GM19324 (cell line): ENCODE measurements around the gene NUBPL.
"Not testable (repeated sequence)": the region's sequence is repeated elsewhere in the genome, so short reads cannot be mapped to it uniquely, and the experiment has no call there.

ENCODE experiments used
- ATAC-seq: cut with Tn5 transposase; IDR thresholded peaks from one replicate; pipeline ENCODE4 v1.9.1; 2021; ENCODE audit warnings: mild to moderate bottlenecking, moderate library complexity; ENCODE audit not compliant: unreplicated experiment, low FRiP score

NUBPL gene

GRCh38 chr14:31864937-31865855 lies 304.0 kb downstream of the NUBPL start:
- ATAC-seq: no peak

GRCh38 chr14:31867570-31867969 lies 306.4 kb downstream of the NUBPL start:
- no peak for ATAC-seq

GRCh38 chr14:31868096-31868495 lies 306.9 kb downstream of the NUBPL start:
- ATAC-seq: not testable (repeated sequence)

- no peak for ATAC-seq
These were observed 315.5 kb downstream of the NUBPL start for GRCh38 chr14:31876741-31877140.

GRCh38 chr14:31877255-31877798 lies 316.1 kb downstream of the NUBPL start:
- ATAC-seq: no peak

- no peak for ATAC-seq
These were observed 318.6 kb downstream of the NUBPL start for GRCh38 chr14:31879661-31880348.

- ATAC-seq: no peak
These were observed 319.7 kb downstream of the NUBPL start for GRCh38 chr14:31880935-31881334.

- no peak for ATAC-seq
These were observed 320.5 kb downstream of the NUBPL start for GRCh38 chr14:31881531-31882310.

GRCh38 chr14:31884238-31884637 lies 323.0 kb downstream of the NUBPL start:
- ATAC-seq: no peak

GRCh38 chr14:31884776-31885379 lies 323.7 kb downstream of the NUBPL start:
- no peak for ATAC-seq

- ATAC-seq: no peak
These were observed 325.1 kb downstream of the NUBPL start for GRCh38 chr14:31886156-31886835.

GRCh38 chr14:31887929-31888580 lies 326.9 kb downstream of the NUBPL start:
- ATAC-seq: no peak

GRCh38 chr14:31889297-31889696 lies 328.1 kb downstream of the NUBPL start:
- ATAC-seq: no peak

- ATAC-seq: not testable (repeated sequence)
These were observed 329.0 kb downstream of the NUBPL start for GRCh38 chr14:31890202-31890601.

- no peak for ATAC-seq
These were observed 332.1 kb downstream of the NUBPL start for GRCh38 chr14:31893221-31893757.

GRCh38 chr14:31894351-31894750 lies 333.1 kb downstream of the NUBPL start:
- ATAC-seq: no peak

GRCh38 chr14:31895206-31895605 lies 334.0 kb downstream of the NUBPL start:
- no peak for ATAC-seq

GRCh38 chr14:31895646-31896045 lies 334.4 kb downstream of the NUBPL start:
- no peak for ATAC-seq
